ENCODE results near the gene KIAA1549. TPM values are rescaled to one million over a fixed set of nuclear protein-coding genes. Genes with fewer than 3 reads are reported as not detected.

KIAA1549 gene
- total and polyA plus RNA-seq, 9 of the 15 experiments (the other 6 are each of a cell fraction or from before 2014, with no cell fraction given) = 0.01 to 0.29 (median 0.07) TPM

- TF ChIP-seq POLR2B (IDR thresholded peaks at IDR 0.05; ENCODE audit: low read depth, partially characterized antibody) (no peak), ZBTB40 (IDR thresholded peaks at IDR 0.05) (0 out of 2 replicates have a peak, but pooled peaks have one; percentile 22), ZBTB40 (CRISPR knock-in tag; IDR thresholded peaks at IDR 0.05) (no peak), NRF1 (conservative IDR thresholded peaks at IDR 0.05 in 1 of 2, IDR thresholded peaks at IDR 0.05 in 1 of 2) (no peak), ZNF140 (CRISPR knock-in tag; IDR thresholded peaks at IDR 0.05) (no peak), HDAC2 (IDR thresholded peaks at IDR 0.05) (no peak), NFATC3 (IDR thresholded peaks at IDR 0.05) (no peak), KLF10 (CRISPR knock-in tag; IDR thresholded peaks at IDR 0.05) (no peak), FOSL1 (tag; conservative IDR thresholded peaks at IDR 0.05) (0 out of 2 replicates have a peak, but pooled peaks have one; percentile 30), THRB (CRISPR knock-in tag; conservative IDR thresholded peaks at IDR 0.05) (no peak), TRIM25 (IDR thresholded peaks at IDR 0.05; ENCODE audit: borderline replicate concordance) (no peak), SNIP1 (IDR thresholded peaks at IDR 0.05; ENCODE audit: low read depth) (no peak), FOXK1 (CRISPR knock-in tag; IDR thresholded peaks at IDR 0.05; ENCODE audit: borderline replicate concordance) (no peak), ZNF347 (CRISPR knock-in tag; IDR thresholded peaks at IDR 0.05; ENCODE audit: low read depth) (no peak), ARID1B (IDR thresholded peaks at IDR 0.05) (no peak), ZBTB43 (CRISPR knock-in tag; IDR thresholded peaks at IDR 0.05) (no peak), SMAD3 (CRISPR knock-in tag; conservative IDR thresholded peaks at IDR 0.05) (no peak)
Observed at GRCh38 chr7:138886501-138886917, 94.7 kb downstream of the KIAA1549 start (continued).
